BE2C (cell line): ENCODE results near the gene TOMM34.
A peak's percentile ranks its signal among the peaks of the same experiment; 100 is the strongest.

Experiments used
- DNase-seq: peaks from one replicate; pipeline ENCODE4 v3.0.0-alpha.2; 2020
- H3K27me3 ChIP-seq: fragments of 250-450 bp; sonication (Bioruptor Pico); 2 replicates; pipeline ENCODE4 v1.5.1; 2020; ENCODE audit warnings: mild to moderate bottlenecking
- H3K36me3 ChIP-seq: fragments of 250-450 bp; sonication (Bioruptor Pico); 2 replicates; pipeline ENCODE4 v1.5.1; 2020; ENCODE audit warnings: mild to moderate bottlenecking
- H3K4me1 ChIP-seq: fragments of 250-450 bp; sonication (Bioruptor Pico); 2 replicates; pipeline ENCODE4 v1.5.1; 2020
- H3K4me3 ChIP-seq: 2 replicates; pipeline ENCODE4 v1.5.1; 2011; ENCODE audit warnings: low read depth, low read length
- H3K9me3 ChIP-seq: fragments of 250-450 bp; sonication (Bioruptor Pico); 2 replicates; pipeline ENCODE4 v1.5.1; 2020
- TF ChIP-seq, protein P1 (sequence below): IDR thresholded peaks from 2 replicates; pipeline ENCODE4 v1.5.1; 2012; ENCODE audit warnings: mild to moderate bottlenecking, low read depth, low read length

Gene TOMM34

DNA sequence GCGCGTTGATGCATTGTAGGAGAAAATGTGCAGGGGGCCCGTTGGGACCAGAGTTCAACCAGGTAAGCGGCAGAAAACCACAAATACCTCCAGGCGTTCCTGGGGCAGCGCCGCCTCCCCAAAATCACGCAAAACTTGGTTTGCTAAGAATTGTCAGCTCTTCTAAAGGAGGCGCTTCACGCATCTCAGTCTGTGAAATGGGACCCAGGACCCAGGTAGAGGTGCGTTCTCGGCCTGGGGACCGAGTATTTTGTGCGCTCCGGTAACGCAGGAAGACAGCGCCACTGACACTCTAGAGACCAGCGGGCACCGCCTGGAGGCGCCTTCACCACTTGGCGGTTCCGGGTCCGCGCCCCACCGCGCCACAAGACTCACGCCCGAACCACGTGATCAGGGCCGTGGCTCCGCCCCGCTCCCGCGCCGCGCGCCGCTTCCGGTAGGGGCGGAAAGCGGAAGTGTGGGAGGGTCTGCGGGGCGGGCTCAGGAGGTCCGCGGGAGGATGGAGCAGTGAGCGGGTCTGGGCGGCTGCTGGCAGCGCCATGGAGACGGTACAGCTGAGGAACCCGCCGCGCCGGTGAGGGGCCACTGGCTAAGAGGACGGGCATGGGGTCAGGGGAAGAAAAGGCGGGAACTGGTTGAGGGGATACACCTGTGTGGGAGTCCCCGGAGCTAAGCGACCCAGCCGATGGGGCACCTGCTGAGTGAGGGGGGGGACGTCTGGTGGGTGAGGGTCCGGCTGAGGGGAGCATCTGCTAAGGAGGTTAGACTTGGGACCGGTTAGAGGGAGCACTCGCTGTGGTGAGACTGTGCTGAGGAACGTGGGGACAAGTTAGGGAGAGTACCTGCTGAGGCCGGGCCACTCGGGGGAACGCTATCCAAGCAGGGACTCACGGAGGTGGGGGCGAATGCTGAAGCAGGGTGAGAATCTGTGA is 6.1 kb upstream of the TOMM34 start, which contains the start of gene STK4:
Gene STK4, plus strand, starts transcription at position 483 of the 932 bp plus-strand sequence. Its CDS starts 57 bp downstream, at position 540.
- Histone ChIP-seq H3K36me3 (no peaks in the 10 kb centered on the region), H3K4me3 (peak within 1 kb of the TSS; percentile 96), H3K9me3 (no peaks in the 10 kb centered on the region), H3K4me1 (peaks cover 7% of the 10 kb centered on the region), H3K27me3 (no peaks in the 10 kb centered on the region)
- DNase-seq = peak; percentile 97
- TF ChIP-seq, protein P1, sequence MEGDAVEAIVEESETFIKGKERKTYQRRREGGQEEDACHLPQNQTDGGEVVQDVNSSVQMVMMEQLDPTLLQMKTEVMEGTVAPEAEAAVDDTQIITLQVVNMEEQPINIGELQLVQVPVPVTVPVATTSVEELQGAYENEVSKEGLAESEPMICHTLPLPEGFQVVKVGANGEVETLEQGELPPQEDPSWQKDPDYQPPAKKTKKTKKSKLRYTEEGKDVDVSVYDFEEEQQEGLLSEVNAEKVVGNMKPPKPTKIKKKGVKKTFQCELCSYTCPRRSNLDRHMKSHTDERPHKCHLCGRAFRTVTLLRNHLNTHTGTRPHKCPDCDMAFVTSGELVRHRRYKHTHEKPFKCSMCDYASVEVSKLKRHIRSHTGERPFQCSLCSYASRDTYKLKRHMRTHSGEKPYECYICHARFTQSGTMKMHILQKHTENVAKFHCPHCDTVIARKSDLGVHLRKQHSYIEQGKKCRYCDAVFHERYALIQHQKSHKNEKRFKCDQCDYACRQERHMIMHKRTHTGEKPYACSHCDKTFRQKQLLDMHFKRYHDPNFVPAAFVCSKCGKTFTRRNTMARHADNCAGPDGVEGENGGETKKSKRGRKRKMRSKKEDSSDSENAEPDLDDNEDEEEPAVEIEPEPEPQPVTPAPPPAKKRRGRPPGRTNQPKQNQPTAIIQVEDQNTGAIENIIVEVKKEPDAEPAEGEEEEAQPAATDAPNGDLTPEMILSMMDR = peak; percentile 55

DNA sequence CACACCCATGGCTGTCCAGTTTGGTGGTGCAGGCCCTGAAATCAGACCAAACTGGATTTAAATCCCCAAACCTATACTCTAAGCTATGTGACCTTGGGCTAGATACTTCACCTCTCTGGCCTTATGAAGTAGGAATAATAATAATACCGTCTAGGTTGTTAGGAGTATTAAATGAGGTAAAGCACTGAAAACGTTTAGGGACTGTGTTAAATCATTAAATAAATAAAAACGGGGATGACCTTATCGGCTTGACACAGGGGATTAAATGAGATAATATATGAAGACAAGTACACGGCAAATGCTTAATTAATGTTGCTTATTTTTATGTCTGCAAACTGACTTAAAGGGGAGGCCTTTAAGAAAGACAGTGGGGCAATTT is 5.4 kb upstream of the TOMM34 start:
- no peaks in the 10 kb centered on the region for H3K36me3 ChIP-seq
- DNase-seq = no peak
- TF ChIP-seq, protein P1 = no peak
- H3K9me3 ChIP-seq = no peaks in the 10 kb centered on the region
- peaks cover 9% of the 10 kb centered on the region for H3K4me1 ChIP-seq
- H3K4me3 ChIP-seq = peak overlapping the region; percentile 96
- H3K27me3 ChIP-seq = no peaks in the 10 kb centered on the region

DNA sequence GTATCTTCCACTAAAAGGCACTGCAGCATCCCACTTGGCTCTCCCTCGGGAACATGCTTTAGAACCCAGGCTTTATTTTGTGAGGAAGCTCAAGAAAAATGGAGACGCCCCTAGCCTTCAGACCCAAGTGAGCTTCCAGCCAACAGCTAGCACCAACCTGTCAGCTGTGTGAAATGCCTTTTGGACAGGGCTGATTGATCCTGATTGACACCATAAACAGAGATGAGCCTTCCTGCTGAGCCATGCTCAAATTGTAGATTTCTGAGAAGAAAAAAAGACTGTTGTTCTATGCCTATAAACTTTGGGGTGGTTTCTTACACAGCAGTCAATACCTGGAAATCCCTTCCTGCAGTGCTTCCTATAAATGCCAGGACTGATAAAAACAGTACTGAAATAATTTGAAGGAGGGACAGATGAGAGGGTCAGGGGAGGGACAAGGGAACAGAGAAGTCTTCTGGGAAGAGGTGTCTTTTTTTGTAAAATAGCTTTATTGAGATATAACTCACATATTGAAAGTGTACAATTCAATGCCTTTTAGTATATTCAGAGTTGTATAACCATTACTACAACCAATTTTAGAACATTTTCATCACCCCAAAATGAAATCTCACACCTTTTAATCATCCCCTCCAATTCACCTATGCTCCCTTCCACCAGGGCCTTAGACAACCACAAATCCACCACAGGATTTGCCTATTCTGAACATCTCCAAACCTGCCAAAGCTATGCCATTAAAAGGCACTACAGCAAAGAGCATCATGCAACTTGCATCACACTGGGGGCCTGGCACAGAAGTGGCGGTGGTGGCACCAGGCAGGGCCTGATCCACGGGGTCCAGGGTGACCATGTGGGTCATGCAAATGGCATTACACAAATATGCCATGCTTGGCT is 3.4 kb upstream of the TOMM34 start:
- DNase-seq = no peak
- TF ChIP-seq, protein P1 = no peak
- H3K4me3 ChIP-seq = no peak overlapping the region
- peaks cover under 1% of the 10 kb centered on the region; the same call in 1 of the 2 replicates for H3K36me3 ChIP-seq
- H3K4me1 ChIP-seq = peaks cover 10% of the 10 kb centered on the region
- no peaks in the 10 kb centered on the region for H3K27me3 ChIP-seq
- no peaks in the 10 kb centered on the region for H3K9me3 ChIP-seq

DNA sequence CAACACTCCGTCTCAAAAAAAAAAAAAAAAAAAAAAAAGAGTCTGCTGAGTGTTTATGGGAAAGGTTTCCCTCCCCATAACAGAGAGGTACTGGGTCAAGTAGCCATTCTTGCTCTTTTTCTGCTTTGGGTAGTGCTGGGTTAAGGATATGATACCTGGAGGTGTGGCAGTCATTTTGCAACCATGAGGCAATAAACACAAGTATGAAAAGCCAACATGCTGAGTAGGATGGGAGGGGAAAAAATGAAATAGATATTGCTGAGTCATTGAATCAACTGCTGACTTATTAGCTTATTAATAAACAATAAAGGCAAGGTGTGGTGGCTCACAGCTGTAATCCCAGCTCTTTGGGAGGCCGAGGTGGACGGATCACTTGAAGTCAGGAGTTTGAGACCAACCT is 2.3 kb upstream of the TOMM34 start:
- peaks cover 7% of the 10 kb centered on the region for H3K4me1 ChIP-seq
- DNase-seq = no peak
- TF ChIP-seq, protein P1 = no peak

DNA sequence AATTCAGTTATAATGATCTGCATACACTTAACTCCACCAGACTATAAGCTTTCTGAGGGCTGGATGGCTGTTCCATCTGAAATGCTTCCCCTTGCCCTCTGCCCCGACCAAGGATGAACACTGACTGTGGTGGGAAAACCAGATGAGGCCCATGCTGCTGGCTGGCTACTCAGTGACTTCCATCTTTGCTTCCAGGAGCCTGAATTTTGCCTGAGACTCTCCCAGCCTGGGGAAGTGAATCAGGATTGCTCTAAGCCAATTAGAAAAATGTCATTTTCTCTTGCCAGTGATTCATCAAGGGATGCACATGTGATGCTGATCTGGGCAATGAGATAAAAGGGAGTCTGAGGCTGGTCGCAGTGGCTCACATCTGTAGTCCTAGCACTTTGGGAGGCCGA is 1.7 kb upstream of the TOMM34 start:
- H3K4me3 ChIP-seq = no peak overlapping the region
- TF ChIP-seq, protein P1 = no peak
- H3K27me3 ChIP-seq = no peaks in the 10 kb centered on the region
- H3K4me1 ChIP-seq = peaks cover 7% of the 10 kb centered on the region
- DNase-seq = peak; percentile 20
- H3K36me3 ChIP-seq = peaks cover 5% of the 10 kb centered on the region; the same call in 1 of the 2 replicates
- no peaks in the 10 kb centered on the region for H3K9me3 ChIP-seq

More for the DNA sequence above, 2.3 kb upstream of the TOMM34 start:
- Histone ChIP-seq H3K4me3 (no peak overlapping the region), H3K36me3 (peaks cover 5% of the 10 kb centered on the region; the same call in 1 of the 2 replicates), H3K27me3 (no peaks in the 10 kb centered on the region), H3K9me3 (no peaks in the 10 kb centered on the region)
